DMS114 treated with DMSO at 0.1 percent for 48 hours (cell line): ENCODE data around the gene NOD2.

Experiments used
- DNase-seq: peaks from one replicate; lab custom pipeline; 2025; ENCODE audit not compliant: unreplicated experiment; lab: John Stamatoyannopoulos, UW

Gene NOD2

DNA sequence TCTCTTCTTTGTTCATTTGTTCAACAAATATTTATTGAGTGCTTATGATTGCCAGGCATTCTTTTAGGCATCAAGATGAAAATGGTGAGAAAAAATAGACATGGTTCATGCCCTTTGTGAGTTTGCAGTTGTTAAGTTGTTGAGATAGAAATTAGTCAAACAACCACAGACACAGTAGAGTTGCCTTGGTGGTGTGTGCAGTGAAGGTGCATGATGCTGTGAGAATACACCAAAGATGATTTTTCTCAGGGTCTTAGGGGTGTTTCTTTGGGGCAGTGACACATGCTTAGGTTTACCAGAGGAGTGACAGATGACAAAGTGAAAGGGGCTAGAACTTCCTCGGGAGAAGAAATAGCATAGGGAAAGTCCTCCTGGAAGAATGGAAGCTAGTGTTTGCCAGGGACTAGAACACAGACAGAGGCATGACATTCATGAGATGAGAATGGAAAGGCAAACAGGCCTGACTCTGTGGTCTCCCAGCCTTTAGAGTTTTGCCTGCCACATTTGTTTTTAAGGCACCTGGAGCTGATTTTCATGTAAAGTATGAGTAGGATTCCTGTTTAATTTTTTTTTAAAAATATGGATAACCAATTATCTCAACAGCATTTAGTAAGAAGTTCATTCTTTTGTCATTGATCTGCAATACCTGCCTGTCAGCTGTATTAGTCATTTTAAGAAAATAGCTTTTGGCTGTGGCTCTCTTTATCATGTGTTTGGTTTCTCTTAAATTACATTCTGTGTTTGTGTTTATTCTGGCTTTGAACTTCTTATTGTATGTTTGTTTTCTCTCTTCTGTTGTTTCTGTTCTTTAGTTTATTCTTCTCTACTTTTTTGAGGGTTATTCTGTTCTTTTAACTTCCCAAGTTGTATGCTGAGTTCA lies 85.1 kb downstream of the NOD2 start:
- DNase-seq: no peak

DNA sequence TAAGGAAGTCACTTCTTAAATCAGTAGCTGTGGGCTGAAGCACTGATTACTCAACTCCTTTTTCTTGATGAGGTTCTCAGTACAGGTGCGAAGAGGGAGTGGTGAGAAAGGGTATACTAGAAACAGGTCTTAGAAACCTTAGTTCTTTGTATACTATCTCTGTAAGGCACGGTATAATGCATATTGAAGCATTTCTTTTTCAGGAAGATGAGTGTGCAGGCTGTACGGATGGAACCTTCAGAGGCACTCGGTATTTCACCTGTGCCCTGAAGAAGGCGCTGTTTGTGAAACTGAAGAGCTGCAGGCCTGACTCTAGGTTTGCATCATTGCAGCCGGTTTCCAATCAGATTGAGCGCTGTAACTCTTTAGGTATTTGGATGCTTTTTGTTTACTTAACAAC lies 87.6 kb downstream of the NOD2 start:
- no peak for DNase-seq

DNA sequence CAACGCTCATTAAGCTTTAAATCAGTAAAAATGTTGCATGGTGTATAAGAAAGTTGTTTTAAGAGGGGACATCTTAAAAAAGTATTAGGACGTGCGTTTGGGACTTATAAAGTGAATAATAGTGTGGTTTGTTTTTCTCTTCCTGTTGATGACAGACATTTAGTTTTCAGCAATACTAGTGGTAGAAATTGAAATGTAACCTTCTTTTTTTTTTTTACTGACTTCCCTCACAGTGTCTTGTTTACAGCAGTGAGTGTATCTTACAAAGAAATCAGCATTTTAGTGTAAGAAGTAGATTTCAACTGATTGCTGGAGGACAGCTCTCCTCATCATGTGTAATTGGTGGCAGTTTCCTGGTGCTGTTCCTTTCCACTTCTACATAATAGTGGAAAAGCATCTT lies 88.1 kb downstream of the NOD2 start:
- DNase-seq: no peak
